ENCODE measurements around the gene TBC1D22B.

GRCh38 chr6:37259191-37259590, 1.6 kb downstream of the TBC1D22B start:
- no peak for TF ChIP-seq CTCF (IDR thresholded peaks at IDR 0.05)
- TF ChIP-seq POLR2A (IDR thresholded peaks at IDR 0.05) = no peak
